GM23338 (cell line): ENCODE results near the gene INHBC. TPM values are rescaled to one million over a fixed set of nuclear protein-coding genes. Genes with fewer than 3 reads are reported as not detected.

Source experiments
- ATAC-seq: fragments of 200-7000 bp; cut with Tn5 transposase; 3 replicates; pipeline ENCODE4 v1.9.1; 2020
- DNase-seq: peaks from one replicate; pipeline ENCODE4 v3.0.0-alpha.2; 2015; ENCODE audit warnings: low spot score
- H2AFZ ChIP-seq: fragments of 200-600 bp; sonication (generic); 2 replicates; pipeline ENCODE4 v1.8.0; 2016; ENCODE audit warnings: antibody characterized with exemption, mild to moderate bottlenecking, moderate library complexity
- H3F3A ChIP-seq: fragments of 200-600 bp; sonication (generic); replicated peaks from 2 replicates; pipeline ENCODE4 v1.8.0; 2017; ENCODE audit warnings: antibody characterized with exemption, mixed run types, low read depth
- H3K27ac ChIP-seq: fragments of 200-600 bp; sonication (generic); 2 replicates; pipeline ENCODE4 v1.6.1; 2016; ENCODE audit warnings: low read depth
- H3K27me3 ChIP-seq: fragments of 200-600 bp; sonication (generic); 2 replicates; pipeline ENCODE4 v1.8.0; 2016; ENCODE audit warnings: mild to moderate bottlenecking, mixed run types, moderate library complexity; ENCODE audit not compliant: insufficient read depth
- H3K36me3 ChIP-seq: fragments of 200-600 bp; sonication (generic); 2 replicates; pipeline ENCODE4 v1.8.0; 2016; ENCODE audit warnings: mild to moderate bottlenecking; ENCODE audit not compliant: insufficient read depth
- H3K4me1 ChIP-seq: fragments of 200-600 bp; sonication (generic); 2 replicates; pipeline ENCODE4 v1.8.0; 2016; ENCODE audit warnings: mild to moderate bottlenecking, moderate library complexity; ENCODE audit not compliant: insufficient read depth
- H3K4me2 ChIP-seq: fragments of 200-600 bp; sonication (generic); 2 replicates; pipeline ENCODE4 v1.7.1; 2017; ENCODE audit warnings: mixed run types
- H3K4me3 ChIP-seq: fragments of 200-600 bp; sonication (generic); 2 replicates; pipeline ENCODE4 v1.6.1; 2016; ENCODE audit warnings: mixed run types
- H3K79me2 ChIP-seq: fragments of 200-600 bp; sonication (generic); replicated peaks from 2 replicates; pipeline ENCODE4 v1.8.0; 2017; ENCODE audit warnings: mild to moderate bottlenecking; ENCODE audit not compliant: insufficient read depth
- H3K9me2 ChIP-seq: fragments of 200-600 bp; sonication (generic); 2 replicates; pipeline ENCODE4 v1.8.0; 2017; ENCODE audit not compliant: insufficient read depth
- H4K20me1 ChIP-seq: fragments of 200-600 bp; sonication (generic); replicated peaks from 2 replicates; pipeline ENCODE4 v1.8.0; 2017; ENCODE audit warnings: mild to moderate bottlenecking; ENCODE audit not compliant: insufficient read depth
- H3K27ac Mint-ChIP-seq: 2 replicates; pipeline ENCODE4 v1.8.0; 2020; ENCODE audit warnings: inconsistent platforms, mild to moderate bottlenecking, moderate library complexity, mixed read lengths
- H3K27me3 Mint-ChIP-seq: 3 replicates; pipeline ENCODE4 v1.8.0; 2022; ENCODE audit warnings: low read depth, mild to moderate bottlenecking, moderate library complexity, mixed read lengths, inconsistent platforms; ENCODE audit not compliant: insufficient read depth, poor library complexity
- H3K36me3 Mint-ChIP-seq: 3 replicates; pipeline ENCODE4 v1.8.0; 2021; ENCODE audit warnings: low read depth, mild to moderate bottlenecking, inconsistent platforms, moderate library complexity, mixed read lengths
- H3K4me1 Mint-ChIP-seq: 3 replicates; pipeline ENCODE4 v1.8.0; 2020; ENCODE audit warnings: mild to moderate bottlenecking, inconsistent platforms, mixed read lengths
- H3K4me3 Mint-ChIP-seq: 3 replicates; pipeline ENCODE4 v1.8.0; 2021; ENCODE audit warnings: moderate library complexity, mild to moderate bottlenecking, inconsistent platforms, mixed read lengths
- H3K9me3 Mint-ChIP-seq: 3 replicates; pipeline ENCODE4 v1.8.0; 2020; ENCODE audit warnings: moderate library complexity, mild to moderate bottlenecking, inconsistent platforms, mixed read lengths
- CREB1 ChIP-seq: fragments of 250-450 bp; sonication (Bioruptor Pico); IDR thresholded peaks from 2 replicates; pipeline ENCODE4 v1.5.0; 2020; ENCODE audit warnings: low read depth, mild to moderate bottlenecking, moderate library complexity
- EZH2 ChIP-seq: fragments of 200-600 bp; sonication (generic); IDR thresholded peaks from one replicate; pipeline ENCODE4 v1.8.0; 2017; ENCODE audit warnings: antibody characterized with exemption, mild to moderate bottlenecking, low read depth; ENCODE audit not compliant: unreplicated experiment
- EZH2phosphoT487 ChIP-seq: fragments of 200-600 bp; sonication (generic); IDR thresholded peaks from one replicate; pipeline ENCODE4 v1.8.1; 2018; ENCODE audit warnings: antibody characterized with exemption; ENCODE audit not compliant: unreplicated experiment
- JUNB ChIP-seq: IDR thresholded peaks from one replicate; pipeline ENCODE4 v1.6.1; 2016; ENCODE audit warnings: antibody characterized with exemption; ENCODE audit not compliant: unreplicated experiment
- NANOG ChIP-seq: IDR thresholded peaks from 2 replicates; pipeline ENCODE4 v1.6.1; 2016; ENCODE audit warnings: antibody characterized with exemption, borderline replicate concordance
- STAT1 ChIP-seq: IDR thresholded peaks from one replicate; pipeline ENCODE4 v1.6.1; 2016; ENCODE audit warnings: antibody characterized with exemption; ENCODE audit not compliant: unreplicated experiment
- ZNF114 ChIP-seq: fragments of 250-450 bp; sonication (Bioruptor Pico); IDR thresholded peaks from 2 replicates; pipeline ENCODE4 v1.5.0; 2020; ENCODE audit warnings: mild to moderate bottlenecking, moderate library complexity
- polyA plus RNA-seq: library from polyadenylated mRNA; unstranded; fragments of >200 nt; fragmentation: Nextera tagmentation; extraction: Ambion mirVana; gene quantifications from 2 replicates; pipeline ENCODE4 v1.2.1, GENCODE V29; 2016
- total RNA-seq: library from RNA; depleted of rRNA; stranded (reverse); fragments of >200 nt; shearing (Covaris generic); gene quantifications from 2 replicates; pipeline ENCODE4 v1.2.3, GENCODE V29; 2014
- TF ChIP-seq, protein P1 (sequence below), 2 experiments: fragments of 200-600 bp in 1 of 2; sonication (generic) in 1 of 2; conservative IDR thresholded peaks; 2 replicates each; pipeline versions ENCODE4 v1.5.1 to v1.6.1; 2016 to 2017; ENCODE audit warnings: antibody characterized with exemption in 2 of 2, low read depth in 2 of 2, mild to moderate bottlenecking in 2 of 2, moderate library complexity in 1 of 2
- TF ChIP-seq, protein P2 (sequence below): IDR thresholded peaks from one replicate; pipeline ENCODE4 v1.6.1; 2018; ENCODE audit warnings: antibody characterized with exemption; ENCODE audit not compliant: unreplicated experiment
- TF ChIP-seq, protein P3 (sequence below): fragments of 250-450 bp; sonication (Bioruptor Pico); IDR thresholded peaks from 2 replicates; pipeline ENCODE4 v1.5.0; 2020; ENCODE audit warnings: mild to moderate bottlenecking, moderate library complexity

Gene INHBC
- total and polyA plus RNA-seq, 2 experiments from 2014 or later: 0.53 TPM; not detected in 1

DNA sequence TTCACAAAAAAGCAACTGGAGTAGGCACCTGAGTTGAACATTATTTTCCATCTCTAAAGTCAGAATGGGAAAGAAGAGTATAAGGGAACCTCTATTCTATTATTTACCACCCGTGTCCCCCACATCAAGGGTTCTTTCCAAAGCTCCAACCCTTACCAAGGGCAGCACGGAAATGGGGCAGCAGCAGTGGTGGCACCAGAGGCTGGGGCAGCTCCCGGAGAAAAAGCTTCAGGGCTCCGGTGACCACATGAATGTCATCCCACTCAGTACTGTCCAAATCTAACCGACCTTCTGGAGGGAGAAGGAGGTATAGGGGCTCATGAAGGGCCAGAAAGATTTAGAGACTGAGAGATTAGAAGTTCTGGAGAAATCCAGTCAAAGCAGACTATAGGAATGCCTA, 39.3 kb downstream of the INHBC start:
- Histone ChIP-seq H4K20me1 (no peaks in the 10 kb centered on the region), H3K27me3 (peaks cover 57% of the 10 kb centered on the region), H3K4me2 (no peak overlapping the region), H3K4me3 (no peak overlapping the region), H3K27ac (no peak overlapping the region), H3F3A (peaks cover 9% of the 10 kb centered on the region), H3K79me2 (no peaks in the 10 kb centered on the region), H3K4me1 (peaks cover 28% of the 10 kb centered on the region), H2AFZ (no peak overlapping the region), H3K9me2 (no peaks in the 10 kb centered on the region), H3K36me3 (no peaks in the 10 kb centered on the region)
- Mint-ChIP-seq H3K27ac (no peak overlapping the region), H3K36me3 (peaks cover 8% of the 10 kb centered on the region; the same call in 2 of the 3 replicates), H3K27me3 (peaks cover 58% of the 10 kb centered on the region), H3K9me3 (no peaks in the 10 kb centered on the region; the same call in 2 of the 3 replicates), H3K4me3 (no peak overlapping the region; the same call in 2 of the 3 replicates), H3K4me1 (peaks cover 39% of the 10 kb centered on the region)
- no peak for ATAC-seq
- DNase-seq: no peak
- TF ChIP-seq, protein P1, sequence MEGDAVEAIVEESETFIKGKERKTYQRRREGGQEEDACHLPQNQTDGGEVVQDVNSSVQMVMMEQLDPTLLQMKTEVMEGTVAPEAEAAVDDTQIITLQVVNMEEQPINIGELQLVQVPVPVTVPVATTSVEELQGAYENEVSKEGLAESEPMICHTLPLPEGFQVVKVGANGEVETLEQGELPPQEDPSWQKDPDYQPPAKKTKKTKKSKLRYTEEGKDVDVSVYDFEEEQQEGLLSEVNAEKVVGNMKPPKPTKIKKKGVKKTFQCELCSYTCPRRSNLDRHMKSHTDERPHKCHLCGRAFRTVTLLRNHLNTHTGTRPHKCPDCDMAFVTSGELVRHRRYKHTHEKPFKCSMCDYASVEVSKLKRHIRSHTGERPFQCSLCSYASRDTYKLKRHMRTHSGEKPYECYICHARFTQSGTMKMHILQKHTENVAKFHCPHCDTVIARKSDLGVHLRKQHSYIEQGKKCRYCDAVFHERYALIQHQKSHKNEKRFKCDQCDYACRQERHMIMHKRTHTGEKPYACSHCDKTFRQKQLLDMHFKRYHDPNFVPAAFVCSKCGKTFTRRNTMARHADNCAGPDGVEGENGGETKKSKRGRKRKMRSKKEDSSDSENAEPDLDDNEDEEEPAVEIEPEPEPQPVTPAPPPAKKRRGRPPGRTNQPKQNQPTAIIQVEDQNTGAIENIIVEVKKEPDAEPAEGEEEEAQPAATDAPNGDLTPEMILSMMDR (conservative IDR thresholded peaks at IDR 0.05; ENCODE audit: low read depth in 2 of 2): no peak
- TF ChIP-seq STAT1 (no peak), EZH2 (no peak), NANOG (no peak), CREB1 (no peak), ZNF114 (CRISPR knock-in tag) (no peak), JUNB (no peak)
- TF ChIP-seq, protein P2, sequence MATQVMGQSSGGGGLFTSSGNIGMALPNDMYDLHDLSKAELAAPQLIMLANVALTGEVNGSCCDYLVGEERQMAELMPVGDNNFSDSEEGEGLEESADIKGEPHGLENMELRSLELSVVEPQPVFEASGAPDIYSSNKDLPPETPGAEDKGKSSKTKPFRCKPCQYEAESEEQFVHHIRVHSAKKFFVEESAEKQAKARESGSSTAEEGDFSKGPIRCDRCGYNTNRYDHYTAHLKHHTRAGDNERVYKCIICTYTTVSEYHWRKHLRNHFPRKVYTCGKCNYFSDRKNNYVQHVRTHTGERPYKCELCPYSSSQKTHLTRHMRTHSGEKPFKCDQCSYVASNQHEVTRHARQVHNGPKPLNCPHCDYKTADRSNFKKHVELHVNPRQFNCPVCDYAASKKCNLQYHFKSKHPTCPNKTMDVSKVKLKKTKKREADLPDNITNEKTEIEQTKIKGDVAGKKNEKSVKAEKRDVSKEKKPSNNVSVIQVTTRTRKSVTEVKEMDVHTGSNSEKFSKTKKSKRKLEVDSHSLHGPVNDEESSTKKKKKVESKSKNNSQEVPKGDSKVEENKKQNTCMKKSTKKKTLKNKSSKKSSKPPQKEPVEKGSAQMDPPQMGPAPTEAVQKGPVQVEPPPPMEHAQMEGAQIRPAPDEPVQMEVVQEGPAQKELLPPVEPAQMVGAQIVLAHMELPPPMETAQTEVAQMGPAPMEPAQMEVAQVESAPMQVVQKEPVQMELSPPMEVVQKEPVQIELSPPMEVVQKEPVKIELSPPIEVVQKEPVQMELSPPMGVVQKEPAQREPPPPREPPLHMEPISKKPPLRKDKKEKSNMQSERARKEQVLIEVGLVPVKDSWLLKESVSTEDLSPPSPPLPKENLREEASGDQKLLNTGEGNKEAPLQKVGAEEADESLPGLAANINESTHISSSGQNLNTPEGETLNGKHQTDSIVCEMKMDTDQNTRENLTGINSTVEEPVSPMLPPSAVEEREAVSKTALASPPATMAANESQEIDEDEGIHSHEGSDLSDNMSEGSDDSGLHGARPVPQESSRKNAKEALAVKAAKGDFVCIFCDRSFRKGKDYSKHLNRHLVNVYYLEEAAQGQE: no peak

DNA sequence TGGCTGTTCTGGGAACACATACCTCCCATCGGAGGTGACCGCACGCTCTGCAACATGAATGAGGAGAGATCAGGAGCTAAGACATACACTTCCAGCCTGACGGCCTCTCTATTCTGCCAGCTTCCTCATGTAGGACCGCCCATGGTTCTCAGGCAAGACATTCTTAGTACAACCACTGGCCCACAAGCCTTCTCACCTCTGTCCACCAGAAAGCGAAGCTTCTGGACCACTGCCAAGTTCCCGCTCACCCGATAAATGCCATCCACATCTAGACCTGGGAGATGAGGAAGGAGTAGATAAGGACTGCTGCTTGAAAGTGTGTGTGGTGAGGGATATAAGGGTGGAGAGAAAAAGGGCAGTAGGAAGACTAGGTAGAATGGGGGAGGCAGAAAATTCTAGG, 39.8 kb downstream of the INHBC start:
- H3K79me2 ChIP-seq: no peaks in the 10 kb centered on the region
- TF ChIP-seq JUNB (no peak), CREB1 (no peak), EZH2 (no peak), ZNF114 (CRISPR knock-in tag) (no peak), EZH2phosphoT487 (no peak)
- TF ChIP-seq, protein P3, sequence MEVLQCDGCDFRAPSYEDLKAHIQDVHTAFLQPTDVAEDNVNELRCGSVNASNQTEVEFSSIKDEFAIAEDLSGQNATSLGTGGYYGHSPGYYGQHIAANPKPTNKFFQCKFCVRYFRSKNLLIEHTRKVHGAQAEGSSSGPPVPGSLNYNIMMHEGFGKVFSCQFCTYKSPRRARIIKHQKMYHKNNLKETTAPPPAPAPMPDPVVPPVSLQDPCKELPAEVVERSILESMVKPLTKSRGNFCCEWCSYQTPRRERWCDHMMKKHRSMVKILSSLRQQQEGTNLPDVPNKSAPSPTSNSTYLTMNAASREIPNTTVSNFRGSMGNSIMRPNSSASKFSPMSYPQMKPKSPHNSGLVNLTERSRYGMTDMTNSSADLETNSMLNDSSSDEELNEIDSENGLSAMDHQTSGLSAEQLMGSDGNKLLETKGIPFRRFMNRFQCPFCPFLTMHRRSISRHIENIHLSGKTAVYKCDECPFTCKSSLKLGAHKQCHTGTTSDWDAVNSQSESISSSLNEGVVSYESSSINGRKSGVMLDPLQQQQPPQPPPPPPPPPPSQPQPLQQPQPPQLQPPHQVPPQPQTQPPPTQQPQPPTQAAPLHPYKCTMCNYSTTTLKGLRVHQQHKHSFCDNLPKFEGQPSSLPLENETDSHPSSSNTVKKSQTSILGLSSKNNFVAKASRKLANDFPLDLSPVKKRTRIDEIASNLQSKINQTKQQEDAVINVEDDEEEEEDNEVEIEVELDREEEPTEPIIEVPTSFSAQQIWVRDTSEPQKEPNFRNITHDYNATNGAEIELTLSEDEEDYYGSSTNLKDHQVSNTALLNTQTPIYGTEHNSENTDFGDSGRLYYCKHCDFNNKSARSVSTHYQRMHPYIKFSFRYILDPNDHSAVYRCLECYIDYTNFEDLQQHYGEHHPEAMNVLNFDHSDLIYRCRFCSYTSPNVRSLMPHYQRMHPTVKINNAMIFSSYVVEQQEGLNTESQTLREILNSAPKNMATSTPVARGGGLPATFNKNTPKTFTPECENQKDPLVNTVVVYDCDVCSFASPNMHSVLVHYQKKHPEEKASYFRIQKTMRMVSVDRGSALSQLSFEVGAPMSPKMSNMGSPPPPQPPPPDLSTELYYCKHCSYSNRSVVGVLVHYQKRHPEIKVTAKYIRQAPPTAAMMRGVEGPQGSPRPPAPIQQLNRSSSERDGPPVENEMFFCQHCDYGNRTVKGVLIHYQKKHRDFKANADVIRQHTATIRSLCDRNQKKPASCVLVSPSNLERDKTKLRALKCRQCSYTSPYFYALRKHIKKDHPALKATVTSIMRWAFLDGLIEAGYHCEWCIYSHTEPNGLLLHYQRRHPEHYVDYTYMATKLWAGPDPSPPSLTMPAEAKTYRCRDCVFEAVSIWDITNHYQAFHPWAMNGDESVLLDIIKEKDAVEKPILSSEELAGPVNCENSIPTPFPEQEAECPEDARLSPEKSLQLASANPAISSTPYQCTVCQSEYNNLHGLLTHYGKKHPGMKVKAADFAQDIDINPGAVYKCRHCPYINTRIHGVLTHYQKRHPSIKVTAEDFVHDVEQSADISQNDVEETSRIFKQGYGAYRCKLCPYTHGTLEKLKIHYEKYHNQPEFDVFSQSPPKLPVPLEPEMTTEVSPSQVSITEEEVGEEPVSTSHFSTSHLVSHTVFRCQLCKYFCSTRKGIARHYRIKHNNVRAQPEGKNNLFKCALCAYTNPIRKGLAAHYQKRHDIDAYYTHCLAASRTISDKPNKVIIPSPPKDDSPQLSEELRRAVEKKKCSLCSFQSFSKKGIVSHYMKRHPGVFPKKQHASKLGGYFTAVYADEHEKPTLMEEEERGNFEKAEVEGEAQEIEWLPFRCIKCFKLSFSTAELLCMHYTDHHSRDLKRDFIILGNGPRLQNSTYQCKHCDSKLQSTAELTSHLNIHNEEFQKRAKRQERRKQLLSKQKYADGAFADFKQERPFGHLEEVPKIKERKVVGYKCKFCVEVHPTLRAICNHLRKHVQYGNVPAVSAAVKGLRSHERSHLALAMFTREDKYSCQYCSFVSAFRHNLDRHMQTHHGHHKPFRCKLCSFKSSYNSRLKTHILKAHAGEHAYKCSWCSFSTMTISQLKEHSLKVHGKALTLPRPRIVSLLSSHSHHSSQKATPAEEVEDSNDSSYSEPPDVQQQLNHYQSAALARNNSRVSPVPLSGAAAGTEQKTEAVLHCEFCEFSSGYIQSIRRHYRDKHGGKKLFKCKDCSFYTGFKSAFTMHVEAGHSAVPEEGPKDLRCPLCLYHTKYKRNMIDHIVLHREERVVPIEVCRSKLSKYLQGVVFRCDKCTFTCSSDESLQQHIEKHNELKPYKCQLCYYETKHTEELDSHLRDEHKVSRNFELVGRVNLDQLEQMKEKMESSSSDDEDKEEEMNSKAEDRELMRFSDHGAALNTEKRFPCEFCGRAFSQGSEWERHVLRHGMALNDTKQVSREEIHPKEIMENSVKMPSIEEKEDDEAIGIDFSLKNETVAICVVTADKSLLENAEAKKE (CRISPR knock-in tag): no peak

More for the DNA sequence above, 39.8 kb downstream of the INHBC start:
- no peak for ATAC-seq
- no peak overlapping the region for H3K27ac Mint-ChIP-seq
- Histone ChIP-seq H3K27me3 (peaks cover 57% of the 10 kb centered on the region), H4K20me1 (no peaks in the 10 kb centered on the region), H3K4me3 (peak overlapping the region; percentile 82), H3K27ac (no peak overlapping the region), H3K4me2 (peak overlapping the region; percentile 98; the same call in 1 of the 2 replicates), H2AFZ (no peak overlapping the region), H3K9me2 (no peaks in the 10 kb centered on the region), H3F3A (peaks cover 9% of the 10 kb centered on the region), H3K36me3 (no peaks in the 10 kb centered on the region), H3K4me1 (peaks cover 28% of the 10 kb centered on the region)
- peaks cover 8% of the 10 kb centered on the region; the same call in 2 of the 3 replicates for H3K36me3 Mint-ChIP-seq
- peaks cover 58% of the 10 kb centered on the region for H3K27me3 Mint-ChIP-seq
- H3K9me3 Mint-ChIP-seq: no peaks in the 10 kb centered on the region; the same call in 2 of the 3 replicates
- H3K4me3 Mint-ChIP-seq: peak overlapping the region; percentile 75; the same call in 2 of the 3 replicates
- DNase-seq: no peak
- peaks cover 39% of the 10 kb centered on the region for H3K4me1 Mint-ChIP-seq
